T-helper 2 cell (primary cell): ENCODE data around the gene DRD4.
"Not testable (repeated sequence)": the region's sequence is repeated elsewhere in the genome, so short reads cannot be mapped to it uniquely, and the experiment has no call there.

Source experiments
- DNase-seq, 5 experiments: peaks; one replicate each; pipeline versions ENCODE4 v3.0.0 to v3.0.0-alpha.2; 2012 to 2022

DRD4 gene

DNA sequence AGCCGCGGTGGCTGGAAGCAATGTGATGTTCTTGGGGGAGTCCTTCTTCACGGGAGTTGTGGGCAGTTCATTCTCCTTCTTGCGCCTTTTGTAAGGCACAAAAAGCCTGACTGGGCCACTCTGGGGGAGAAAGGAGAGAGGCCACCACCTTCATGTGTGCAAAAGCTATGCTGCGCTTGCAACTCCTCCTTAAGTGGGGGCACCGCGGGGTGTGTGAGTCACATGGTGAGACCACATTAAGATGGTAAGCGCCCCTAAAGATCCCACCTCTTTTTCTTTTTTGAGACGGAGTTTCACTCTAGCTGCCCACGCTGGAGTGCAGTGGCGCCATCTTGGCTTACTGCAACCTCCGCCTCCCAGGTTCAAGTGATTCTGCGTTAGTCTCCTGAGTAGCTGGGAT lies 43.9 kb downstream of the DRD4 start:
- DNase-seq: no peak

DNA sequence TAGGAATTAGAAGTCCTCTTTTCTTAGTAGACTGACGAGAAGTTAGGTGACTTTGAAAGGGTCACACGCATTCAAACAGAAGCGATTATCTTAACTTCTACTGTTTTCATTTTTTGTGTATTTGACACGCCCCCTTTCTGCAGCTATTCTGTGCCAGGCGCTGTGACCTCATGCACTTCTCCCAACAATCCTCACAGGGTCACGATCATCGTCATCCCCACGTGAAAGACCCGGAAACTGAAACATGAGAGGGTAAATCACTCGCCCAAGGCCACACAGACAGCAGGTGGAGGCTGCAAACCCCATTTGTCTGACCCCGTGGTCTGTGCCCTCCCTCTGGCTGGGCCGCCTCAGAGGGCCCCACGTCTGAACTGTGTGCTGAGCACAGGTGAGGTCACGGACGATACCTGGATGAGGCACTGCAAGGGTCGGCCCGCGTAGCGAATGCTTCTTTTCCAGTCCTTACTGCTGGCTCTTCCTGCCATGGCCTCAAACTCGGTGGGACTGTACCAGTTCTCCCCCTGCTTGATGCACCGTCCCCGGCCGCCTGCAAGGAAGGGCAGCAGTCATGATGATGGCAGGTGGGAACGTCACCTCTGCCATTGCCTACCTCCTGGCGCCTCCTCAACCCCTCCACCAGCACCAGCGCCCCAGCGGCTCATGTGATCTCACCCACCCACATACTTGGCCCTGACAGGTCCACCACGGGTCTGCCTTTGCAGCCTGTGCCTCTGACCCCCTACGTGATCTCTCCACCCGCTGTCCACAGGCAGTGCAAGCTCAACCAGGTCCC lies 49.6 kb downstream of the DRD4 start:
- no peak for DNase-seq

DNA sequence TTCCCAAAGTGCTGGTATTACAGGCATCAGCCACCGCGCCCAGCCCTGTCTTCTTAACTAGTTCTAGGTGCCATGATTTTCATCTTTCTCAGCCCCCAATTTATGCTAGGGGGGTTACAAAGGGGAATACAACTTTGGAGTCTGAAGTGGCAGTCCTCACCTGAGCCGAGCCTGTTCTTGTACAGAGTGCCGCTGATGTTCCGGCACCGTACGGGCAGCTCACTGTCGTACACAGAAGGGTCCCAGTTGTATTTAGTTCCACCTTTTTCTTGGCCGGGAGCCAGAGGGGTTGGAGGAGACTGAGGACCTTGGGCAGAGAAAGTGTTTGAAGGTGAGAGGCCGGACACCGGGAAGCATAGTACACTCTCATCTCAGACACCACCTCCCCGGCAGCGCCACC lies 50.7 kb downstream of the DRD4 start:
- DNase-seq: no peak

DNA sequence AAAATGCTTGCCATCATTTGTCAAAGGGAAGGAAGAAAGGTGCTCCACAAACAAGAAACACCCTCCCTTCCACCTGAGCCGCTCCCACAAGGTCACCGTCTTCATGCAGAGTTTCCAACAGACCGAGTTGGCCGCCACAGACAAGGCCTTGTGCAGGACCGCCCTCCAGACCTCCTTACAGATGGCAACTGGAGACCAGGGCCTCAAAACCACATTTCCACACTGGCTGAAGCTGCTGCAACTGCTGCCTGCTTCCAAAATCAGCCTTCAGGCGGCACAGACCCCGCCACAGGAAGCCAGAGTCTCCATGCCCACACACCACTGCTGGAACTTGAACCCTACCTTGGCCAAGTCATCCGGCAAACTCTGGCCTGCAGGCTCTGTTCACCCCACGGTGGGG lies 51.6 kb downstream of the DRD4 start:
- DNase-seq: no peak

DNA sequence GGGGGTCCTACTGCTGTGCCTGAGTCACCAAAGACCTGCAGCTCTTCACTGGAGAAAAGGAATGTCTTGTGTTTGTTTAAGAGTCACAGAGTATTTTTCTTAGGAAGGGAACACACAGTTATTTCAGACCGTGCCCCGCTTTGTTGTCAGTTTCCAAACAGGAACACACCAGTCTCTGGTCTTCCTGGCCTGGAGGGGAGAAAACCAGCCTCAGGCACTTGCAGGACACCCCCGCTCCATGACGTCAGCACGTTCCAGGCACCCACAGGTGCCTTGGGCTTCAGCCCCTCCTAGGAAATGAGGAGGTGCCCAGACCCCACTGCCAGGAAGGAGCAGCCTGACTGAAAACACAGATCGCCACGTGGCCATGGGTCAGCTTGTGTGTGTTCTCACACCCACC lies 52.6 kb downstream of the DRD4 start:
- DNase-seq: no peak

DNA sequence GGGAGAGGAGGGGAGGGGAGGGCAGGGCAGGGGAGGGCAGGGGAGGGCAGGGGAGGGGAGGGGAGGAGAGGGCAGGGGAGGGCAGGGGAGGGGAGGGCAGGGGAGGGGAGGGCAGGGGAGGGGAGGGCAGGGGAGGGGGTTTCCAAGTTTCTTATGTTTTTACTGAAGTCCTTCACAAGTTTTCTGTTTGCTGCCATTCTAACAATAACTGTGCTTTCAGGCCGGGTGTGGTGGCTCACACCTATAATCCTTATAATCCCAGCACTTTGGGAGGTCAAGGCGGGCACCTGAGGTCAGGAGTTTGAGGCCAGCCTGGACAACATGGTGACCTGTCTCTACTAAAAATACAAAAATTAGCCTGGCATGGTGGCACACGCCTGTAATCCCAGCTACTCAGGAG lies 53.2 kb downstream of the DRD4 start:
- not testable (repeated sequence) for DNase-seq
